Subcutaneous abdominal adipose tissue (tissue), 5 donors: ENCODE measurements around the gene IL12RB1.

ENCODE experiments used
- H3K27ac ChIP-seq: one replicate; pipeline ENCODE4 v1.7.0; 2013; ENCODE audit warnings: low read depth, mild to moderate bottlenecking, inconsistent platforms, low read length, moderate library complexity
- H3K27me3 ChIP-seq, 5 donors: one replicate each; pipeline ENCODE4 v1.7.0; 2013; ENCODE audit warnings: low read length in 5 of 5, inconsistent platforms in 1 of 5; ENCODE audit not compliant: control insufficient read depth in 5 of 5, insufficient read depth in 4 of 5
- H3K36me3 ChIP-seq, 5 donors: one replicate each; pipeline ENCODE4 v1.7.0; 2013; ENCODE audit warnings: low read length in 5 of 5; ENCODE audit not compliant: control insufficient read depth in 5 of 5, insufficient read depth in 5 of 5
- H3K4me1 ChIP-seq, 5 donors: one replicate each; pipeline ENCODE4 v1.7.0; 2013; ENCODE audit warnings: low read length in 5 of 5, mild to moderate bottlenecking in 3 of 5, moderate library complexity in 1 of 5; ENCODE audit not compliant: control insufficient read depth in 5 of 5, insufficient read depth in 5 of 5
- H3K4me3 ChIP-seq, 5 donors: one replicate each; pipeline ENCODE4 v1.7.0; 2013; ENCODE audit warnings: low read length in 5 of 5, low read depth in 1 of 5
- H3K9ac ChIP-seq, 5 donors: one replicate each; pipeline ENCODE4 v1.7.0; 2013; ENCODE audit warnings: low read length in 5 of 5, mild to moderate bottlenecking in 4 of 5, moderate library complexity in 3 of 5
- H3K9me3 ChIP-seq, 5 donors: one replicate each; pipeline ENCODE4 v1.7.0; 2013; ENCODE audit warnings: low read length in 5 of 5; ENCODE audit not compliant: control insufficient read depth in 5 of 5
- donor health status: healthy.
- donor health status: healthy.
- donor health status: healthy.
- donor health status: healthy.
- donor health status: healthy.

The IL12RB1 gene

DNA sequence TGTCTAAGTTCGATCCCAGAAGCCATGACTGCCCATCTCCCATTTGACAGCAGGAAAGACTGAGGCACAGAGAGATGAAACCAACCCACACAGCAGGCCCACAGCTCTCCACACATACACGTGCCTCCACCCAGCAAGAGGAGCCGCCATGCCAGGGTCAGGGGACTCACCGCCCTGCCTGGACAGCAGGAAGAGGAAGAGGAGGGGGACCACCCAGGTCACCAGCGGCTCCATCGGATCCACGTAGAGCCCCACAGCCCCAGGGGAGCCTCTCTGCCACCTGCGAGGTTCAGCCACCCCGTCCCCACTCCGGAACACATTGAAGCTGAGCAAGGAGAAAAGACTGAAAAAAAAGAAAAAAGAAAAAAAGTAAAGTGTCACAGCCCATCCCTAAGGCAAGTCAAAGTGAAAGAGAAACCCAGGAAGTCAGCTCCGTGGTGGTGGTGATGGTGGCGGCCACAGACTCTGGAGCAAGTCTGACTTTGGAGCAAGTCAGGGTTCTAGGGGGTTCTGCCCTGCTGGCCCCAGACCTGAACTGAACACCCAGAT lies at the start of gene IL12RB1:
IL12RB1 (minus strand) TSS at position 345 of the 549 bp plus-strand sequence; CDS start at position 234, 111 bp downstream.
- Histone ChIP-seq H3K27me3 (peaks cover 0 to 3% (median 0%) of the 10 kb centered on the region in 5 donors), H3K9me3 (no peaks in the 10 kb centered on the region), H3K27ac (no peak within 1 kb of the TSS), H3K4me3 (peak within 1 kb of the TSS; percentile 30 to 63 (median 48)), H3K36me3 (no peaks in the 10 kb centered on the region), H3K9ac (peak within 1 kb of the TSS in 3 of 5 donors; percentile 52 to 76 (median 63)), H3K4me1 (peaks cover 0 to 17% (median 16%) of the 10 kb centered on the region in 5 donors)

DNA sequence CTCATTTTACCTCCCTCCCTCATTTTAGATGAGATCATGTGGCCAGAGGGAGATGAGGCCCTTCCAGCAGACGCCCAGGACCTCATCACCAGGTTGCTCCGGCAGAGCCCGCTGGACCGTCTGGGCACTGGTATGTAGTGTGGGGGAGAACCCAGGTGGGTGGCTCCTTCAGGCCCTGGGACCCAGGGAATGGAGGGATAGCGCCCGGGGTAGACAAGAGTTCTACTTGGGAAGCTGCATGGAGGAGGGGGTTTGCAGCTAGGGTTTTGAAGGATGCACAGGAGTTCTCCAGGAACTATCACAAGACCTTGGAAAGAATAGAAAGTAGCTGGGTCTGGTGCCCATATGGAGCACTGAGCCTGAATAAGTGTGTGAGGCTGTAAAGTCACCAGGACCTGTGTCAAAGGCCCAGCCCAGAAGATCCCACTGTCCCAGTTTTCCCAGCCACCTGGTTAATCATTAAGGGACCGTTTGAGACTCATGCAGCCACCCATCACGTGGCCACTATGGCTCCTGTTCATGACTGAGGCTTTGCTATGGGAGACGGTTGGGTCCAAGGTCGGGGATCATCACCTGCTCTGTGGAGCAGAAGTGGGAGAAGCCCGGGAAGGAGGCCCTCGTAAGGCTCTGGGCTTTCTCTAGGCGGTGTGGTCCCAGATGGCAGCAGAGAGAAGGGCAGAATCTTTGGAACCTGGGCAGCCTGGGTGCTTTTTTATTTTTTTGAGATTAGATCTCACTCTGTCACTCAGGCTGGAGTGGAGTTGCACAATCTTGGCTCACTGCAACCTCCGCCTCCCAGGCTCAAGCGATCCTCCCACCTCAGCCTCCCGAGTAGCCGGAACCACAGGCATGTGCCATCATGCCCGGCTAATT lies 49.2 kb upstream of the IL12RB1 start:
- Histone ChIP-seq H3K9me3 (no peaks in the 10 kb centered on the region), H3K9ac (no peak overlapping the region), H3K4me3 (no peak overlapping the region), H3K27me3 (no peaks in the 10 kb centered on the region), H3K4me1 (no peaks in the 10 kb centered on the region), H3K27ac (no peak overlapping the region), H3K36me3 (peaks cover 4 to 76% (median 57%) of the 10 kb centered on the region in 5 donors)

DNA sequence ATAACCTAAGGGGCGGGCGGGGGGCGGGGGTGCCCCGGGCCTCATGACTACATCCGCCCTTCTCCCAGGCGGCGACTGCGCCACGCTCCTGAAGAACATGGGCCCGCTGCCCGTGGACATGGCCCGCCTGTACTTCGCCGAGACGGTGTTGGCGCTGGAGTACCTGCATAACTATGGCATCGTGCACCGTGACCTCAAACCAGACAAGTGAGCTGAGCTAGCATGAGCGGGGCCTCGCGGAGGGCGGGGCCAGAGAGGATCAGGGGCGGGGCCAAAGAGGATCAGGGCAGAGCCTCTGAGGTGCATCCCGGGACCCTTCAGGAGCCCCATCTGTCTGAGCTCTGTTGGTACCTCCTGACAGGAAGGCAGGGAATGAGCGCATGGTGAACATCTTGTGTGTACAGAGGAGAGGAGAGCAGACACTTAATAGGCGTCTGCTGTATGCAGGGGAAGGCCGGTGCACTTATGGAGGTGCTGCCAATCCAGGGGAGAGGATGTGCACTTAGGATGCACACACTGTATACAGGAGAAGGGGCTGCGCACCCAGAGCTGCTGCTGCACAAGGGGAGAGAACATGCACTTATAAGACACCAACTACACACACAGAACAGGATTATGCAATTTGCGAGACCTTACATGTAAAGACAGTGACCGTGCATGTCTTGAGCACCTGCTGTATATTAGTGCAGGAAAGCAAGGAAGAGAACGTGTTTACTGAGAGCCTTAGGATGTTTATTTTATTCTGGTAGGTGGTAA lies 45.3 kb upstream of the IL12RB1 start:
- no peaks in the 10 kb centered on the region for H3K9me3 ChIP-seq
- H3K4me1 ChIP-seq, result no peaks in the 10 kb centered on the region
- no peak overlapping the region for H3K27ac ChIP-seq
- H3K9ac ChIP-seq, result no peak overlapping the region
- H3K27me3 ChIP-seq, result no peaks in the 10 kb centered on the region
- H3K36me3 ChIP-seq, result peaks cover 0 to 80% (median 64%) of the 10 kb centered on the region in 5 donors
- no peak overlapping the region for H3K4me3 ChIP-seq

DNA sequence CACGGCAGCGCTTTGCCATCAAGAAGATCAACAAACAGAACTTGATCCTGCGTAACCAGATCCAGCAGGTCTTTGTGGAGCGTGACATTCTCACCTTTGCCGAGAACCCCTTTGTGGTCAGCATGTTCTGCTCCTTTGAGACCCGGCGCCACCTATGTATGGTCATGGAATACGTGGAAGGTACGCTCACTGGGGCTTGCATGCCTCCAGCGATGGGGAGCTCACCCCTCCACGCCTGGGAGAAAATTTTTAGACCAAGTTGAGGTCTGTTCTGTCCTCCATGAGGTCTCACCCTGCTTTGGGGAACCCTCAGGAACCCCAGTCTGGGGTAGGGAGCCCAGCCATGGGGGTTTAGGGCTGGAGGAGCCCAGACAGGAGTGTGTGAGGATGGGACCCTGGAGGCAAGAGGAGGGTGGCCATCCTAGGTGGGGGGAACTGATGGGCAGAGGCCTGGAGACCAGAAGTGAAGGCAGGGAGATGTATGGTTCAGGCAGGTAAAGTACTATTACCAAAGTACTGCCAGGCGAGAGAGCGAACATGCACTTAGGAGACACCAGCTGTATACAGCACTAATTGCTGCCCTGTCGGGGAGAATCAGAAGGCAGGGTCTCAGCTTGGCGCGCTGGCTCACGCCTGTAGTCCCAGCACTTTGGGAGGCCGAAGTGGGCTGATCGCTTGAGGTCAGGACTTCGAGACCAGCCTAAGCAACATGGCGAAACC lies 43.9 kb upstream of the IL12RB1 start:
- H3K4me3 ChIP-seq, result no peak overlapping the region
- H3K9ac ChIP-seq, result no peak overlapping the region
- H3K9me3 ChIP-seq, result no peaks in the 10 kb centered on the region
- no peak overlapping the region for H3K27ac ChIP-seq
- no peaks in the 10 kb centered on the region for H3K27me3 ChIP-seq
- H3K36me3 ChIP-seq, result peaks cover 0 to 74% (median 63%) of the 10 kb centered on the region in 5 donors
- H3K4me1 ChIP-seq, result peaks cover 0 to 2% (median 0%) of the 10 kb centered on the region in 5 donors

DNA sequence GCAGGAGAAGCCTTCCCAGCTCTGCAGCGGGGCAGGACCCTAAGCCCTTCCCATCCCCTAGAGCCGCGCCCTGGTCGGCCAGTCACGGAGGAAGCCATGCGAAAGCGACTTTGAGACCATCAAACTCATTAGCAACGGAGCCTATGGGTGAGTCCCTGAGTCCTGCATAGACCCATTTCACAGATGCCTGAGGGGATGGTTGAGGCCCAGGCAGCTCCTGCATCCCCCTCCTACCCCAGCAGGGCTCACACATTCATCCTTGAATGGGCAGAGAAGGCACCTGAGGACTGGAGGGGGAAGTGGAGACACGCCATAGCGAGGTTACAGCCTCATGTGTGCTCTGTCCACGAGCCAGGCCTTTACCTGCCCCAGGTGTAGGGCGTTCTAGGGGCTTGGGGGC lies 42.1 kb upstream of the IL12RB1 start:
- peaks cover 0 to 71% (median 55%) of the 10 kb centered on the region in 5 donors for H3K36me3 ChIP-seq

DNA sequence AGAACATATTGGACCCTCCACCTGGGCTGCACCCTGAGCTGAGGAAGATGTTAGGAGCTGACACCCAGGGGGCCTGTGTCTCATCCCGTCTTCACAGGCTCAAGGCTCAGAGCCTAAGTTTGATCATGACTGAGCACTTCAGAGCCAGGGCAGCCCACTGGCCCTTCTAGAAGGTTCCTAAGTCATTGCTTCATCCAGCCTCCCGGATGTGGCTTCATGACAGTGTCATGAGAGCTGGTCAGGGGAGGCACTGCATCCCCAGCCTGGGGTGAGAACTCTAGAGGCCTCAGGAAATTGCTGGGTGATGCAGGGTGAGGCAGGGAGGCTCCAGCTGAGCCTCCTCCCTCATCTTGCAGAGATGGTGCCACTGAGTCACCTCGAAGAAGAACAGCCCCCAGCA lies 41.3 kb upstream of the IL12RB1 start:
- Histone ChIP-seq H3K9ac (no peak overlapping the region), H3K27me3 (no peaks in the 10 kb centered on the region), H3K4me1 (peaks cover 0 to 12% (median 4%) of the 10 kb centered on the region in 5 donors), H3K4me3 (no peak overlapping the region), H3K27ac (no peak overlapping the region), H3K9me3 (no peaks in the 10 kb centered on the region), H3K36me3 (peaks cover 0 to 75% (median 57%) of the 10 kb centered on the region in 5 donors)

More for the DNA sequence above, 42.1 kb upstream of the IL12RB1 start:
- Histone ChIP-seq H3K27ac (no peak overlapping the region), H3K9ac (no peak overlapping the region), H3K4me3 (no peak overlapping the region), H3K4me1 (peaks cover 0 to 5% (median 4%) of the 10 kb centered on the region in 5 donors), H3K9me3 (no peaks in the 10 kb centered on the region), H3K27me3 (no peaks in the 10 kb centered on the region)

DNA sequence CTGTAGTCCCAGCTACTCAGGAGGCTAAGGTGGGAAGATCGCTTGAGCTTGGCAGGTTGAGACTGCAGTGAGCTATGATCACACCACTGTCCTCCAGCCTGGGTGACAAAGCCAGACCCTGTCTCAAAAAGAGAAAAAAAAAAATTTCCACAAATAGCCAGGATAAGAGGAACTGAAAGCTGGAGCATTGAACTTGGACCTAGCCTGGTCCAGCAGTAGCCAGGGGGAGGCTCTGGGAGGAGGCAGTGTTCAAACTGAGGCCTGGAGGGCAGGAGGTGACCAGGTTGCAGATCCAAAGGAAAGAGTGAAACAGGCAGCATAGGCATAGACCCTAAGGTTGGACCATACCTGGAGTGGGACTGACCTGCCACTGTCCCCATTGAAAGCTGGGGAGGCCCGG lies 39.4 kb upstream of the IL12RB1 start:
- Histone ChIP-seq H3K4me3 (no peak overlapping the region), H3K9me3 (peaks cover 0 to 2% (median 0%) of the 10 kb centered on the region in 5 donors), H3K9ac (no peak overlapping the region), H3K27ac (no peak overlapping the region), H3K27me3 (no peaks in the 10 kb centered on the region), H3K36me3 (peaks cover 0 to 79% (median 54%) of the 10 kb centered on the region in 5 donors), H3K4me1 (peaks cover 0 to 19% (median 4%) of the 10 kb centered on the region in 5 donors)

DNA sequence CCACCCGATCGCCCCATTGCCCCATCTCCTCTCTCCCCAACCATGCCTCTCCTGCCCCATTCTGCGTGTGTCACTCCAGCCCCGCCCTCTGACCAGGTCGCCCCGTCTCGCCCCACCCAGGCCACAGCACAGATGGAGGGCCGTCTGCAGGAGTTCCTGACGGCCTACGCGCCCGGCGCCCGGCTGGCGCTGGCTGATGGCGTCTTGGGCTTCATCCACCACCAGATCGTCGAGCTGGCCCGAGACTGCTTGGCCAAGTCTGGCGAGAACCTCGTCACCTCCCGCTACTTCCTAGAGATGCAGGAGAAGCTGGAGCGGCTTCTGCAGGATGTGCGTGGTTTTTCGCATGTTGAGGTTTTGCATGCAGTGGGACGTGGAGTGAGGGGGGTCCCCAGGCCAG lies 37.1 kb upstream of the IL12RB1 start:
- Histone ChIP-seq H3K36me3 (peaks cover 0 to 57% (median 37%) of the 10 kb centered on the region in 5 donors), H3K27ac (no peak overlapping the region)

More for the DNA sequence above, 37.1 kb upstream of the IL12RB1 start:
- Histone ChIP-seq H3K9me3 (peaks cover 0 to 2% (median 0%) of the 10 kb centered on the region in 5 donors), H3K9ac (peak overlapping the region in 1 of 5 donors; percentile 43), H3K4me3 (no peak overlapping the region), H3K4me1 (peaks cover 0 to 28% (median 8%) of the 10 kb centered on the region in 5 donors), H3K27me3 (no peaks in the 10 kb centered on the region)
